ENCODE data around the gene CXorf58. TPM values are rescaled to one million over a fixed set of nuclear protein-coding genes. Genes with fewer than 3 reads are reported as not detected.

Gene CXorf58
- total and polyA plus RNA-seq, 9 of the 15 experiments (the other 6 are each of a cell fraction or from before 2014, with no cell fraction given): 0.10 to 0.27 (median 0.16) TPM; not detected in 3

DNA sequence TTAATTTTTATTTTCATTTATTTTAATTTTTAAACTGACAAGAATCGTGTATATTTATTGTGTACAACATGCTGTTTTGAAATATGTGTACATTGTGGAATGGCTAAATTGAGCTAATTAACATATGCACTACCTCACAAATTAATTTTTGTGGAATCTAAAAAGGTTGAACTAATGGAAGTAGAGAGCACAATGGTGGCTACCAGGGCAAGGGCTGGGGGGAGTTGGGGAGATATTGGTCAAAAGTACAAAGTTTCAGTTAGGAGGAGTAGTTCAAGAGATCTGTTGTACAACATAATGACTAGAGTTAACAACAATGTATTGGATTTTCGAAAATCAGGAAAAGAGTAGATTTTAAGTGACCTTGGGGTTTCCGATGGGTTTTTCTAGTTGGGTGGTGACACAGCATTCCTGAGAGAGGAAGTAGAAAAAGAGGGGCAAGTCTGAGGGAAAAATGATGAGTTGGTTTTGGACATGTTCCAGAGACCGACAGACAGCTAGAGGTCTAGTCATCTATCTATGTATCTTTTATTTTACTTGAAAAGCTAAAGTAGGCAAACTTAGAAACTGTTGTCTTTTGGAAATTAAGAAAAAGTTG, 23.3 kb upstream of the CXorf58 start (continued):
- TF ChIP-seq, protein P1, sequence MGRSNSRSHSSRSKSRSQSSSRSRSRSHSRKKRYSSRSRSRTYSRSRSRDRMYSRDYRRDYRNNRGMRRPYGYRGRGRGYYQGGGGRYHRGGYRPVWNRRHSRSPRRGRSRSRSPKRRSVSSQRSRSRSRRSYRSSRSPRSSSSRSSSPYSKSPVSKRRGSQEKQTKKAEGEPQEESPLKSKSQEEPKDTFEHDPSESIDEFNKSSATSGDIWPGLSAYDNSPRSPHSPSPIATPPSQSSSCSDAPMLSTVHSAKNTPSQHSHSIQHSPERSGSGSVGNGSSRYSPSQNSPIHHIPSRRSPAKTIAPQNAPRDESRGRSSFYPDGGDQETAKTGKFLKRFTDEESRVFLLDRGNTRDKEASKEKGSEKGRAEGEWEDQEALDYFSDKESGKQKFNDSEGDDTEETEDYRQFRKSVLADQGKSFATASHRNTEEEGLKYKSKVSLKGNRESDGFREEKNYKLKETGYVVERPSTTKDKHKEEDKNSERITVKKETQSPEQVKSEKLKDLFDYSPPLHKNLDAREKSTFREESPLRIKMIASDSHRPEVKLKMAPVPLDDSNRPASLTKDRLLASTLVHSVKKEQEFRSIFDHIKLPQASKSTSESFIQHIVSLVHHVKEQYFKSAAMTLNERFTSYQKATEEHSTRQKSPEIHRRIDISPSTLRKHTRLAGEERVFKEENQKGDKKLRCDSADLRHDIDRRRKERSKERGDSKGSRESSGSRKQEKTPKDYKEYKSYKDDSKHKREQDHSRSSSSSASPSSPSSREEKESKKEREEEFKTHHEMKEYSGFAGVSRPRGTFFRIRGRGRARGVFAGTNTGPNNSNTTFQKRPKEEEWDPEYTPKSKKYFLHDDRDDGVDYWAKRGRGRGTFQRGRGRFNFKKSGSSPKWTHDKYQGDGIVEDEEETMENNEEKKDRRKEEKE (IDR thresholded peaks at IDR 0.05; ENCODE audit: borderline replicate concordance in 1 of 2, control insufficient read depth in 1 of 2, low read depth in 2 of 2, low read length in 1 of 2): no peak
- TF ChIP-seq ZBTB33 (CRISPR knock-in tag; IDR thresholded peaks at IDR 0.05): no peak
- no peak for TF ChIP-seq KHSRP (IDR thresholded peaks at IDR 0.05)
- TF ChIP-seq KAT8 (IDR thresholded peaks at IDR 0.05; ENCODE audit: low read depth): no peak
- TF ChIP-seq, protein P2, sequence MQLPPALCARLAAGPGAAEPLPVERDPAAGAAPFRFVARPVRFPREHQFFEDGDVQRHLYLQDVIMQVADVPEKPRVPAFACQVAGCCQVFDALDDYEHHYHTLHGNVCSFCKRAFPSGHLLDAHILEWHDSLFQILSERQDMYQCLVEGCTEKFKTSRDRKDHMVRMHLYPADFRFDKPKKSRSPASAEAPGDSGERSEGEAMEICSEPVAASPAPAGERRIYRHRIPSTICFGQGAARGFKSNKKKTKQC (CRISPR knock-in tag; IDR thresholded peaks at IDR 0.05): no peak
- no peak for TF ChIP-seq ZNF449 (CRISPR knock-in tag; IDR thresholded peaks at IDR 0.05)
- no peak for TF ChIP-seq BCL6 (CRISPR knock-in tag; IDR thresholded peaks at IDR 0.05)
- TF ChIP-seq RAD51 (IDR thresholded peaks at IDR 0.05; ENCODE audit: borderline replicate concordance, low read depth): no peak
- TF ChIP-seq OTX1 (CRISPR knock-in tag; IDR thresholded peaks at IDR 0.05): no peak
- TF ChIP-seq CUX1 (CRISPR knock-in tag; IDR thresholded peaks at IDR 0.05): no peak
- TF ChIP-seq ZNF780A (CRISPR knock-in tag; IDR thresholded peaks at IDR 0.05): no peak
- no peak for TF ChIP-seq ZEB2 (IDR thresholded peaks at IDR 0.05)
- no peak for TF ChIP-seq ZNF445 (CRISPR knock-in tag; IDR thresholded peaks at IDR 0.05; ENCODE audit: low read depth)
- no peak for TF ChIP-seq FIP1L1 (IDR thresholded peaks at IDR 0.05; ENCODE audit: low read depth, low read length, poor library complexity, severe bottlenecking)
- TF ChIP-seq KLF1 (tag; IDR thresholded peaks at IDR 0.05): no peak
